ENCODE data around the gene IL31RA. TPM values are rescaled to one million over a fixed set of nuclear protein-coding genes. Genes with fewer than 3 reads are reported as not detected.

Gene IL31RA
- total RNA-seq, 3 donors from 2014 or later: not detected

DNA sequence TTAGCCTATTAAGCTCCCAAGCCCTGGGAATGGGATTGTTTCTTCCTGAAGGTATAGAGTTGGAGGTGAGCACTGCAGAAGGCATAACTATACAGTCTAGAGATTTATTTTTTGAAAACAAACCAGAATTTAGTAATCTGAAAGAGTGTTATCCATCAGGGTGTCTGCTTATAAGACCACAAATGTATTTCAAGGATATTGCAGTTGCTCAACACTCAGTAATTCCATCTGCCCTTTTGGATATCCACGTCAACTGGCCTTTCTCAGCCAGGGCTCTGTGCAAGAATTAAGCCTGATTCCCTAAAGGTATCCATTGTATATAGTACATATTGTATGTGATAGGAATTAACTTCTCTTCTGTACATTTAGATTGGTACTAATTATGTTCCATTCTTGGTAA, 15.0 kb upstream of the IL31RA start:
- TF ChIP-seq POLR2A (IDR thresholded peaks at IDR 0.05): no peak
- TF ChIP-seq, protein P1, sequence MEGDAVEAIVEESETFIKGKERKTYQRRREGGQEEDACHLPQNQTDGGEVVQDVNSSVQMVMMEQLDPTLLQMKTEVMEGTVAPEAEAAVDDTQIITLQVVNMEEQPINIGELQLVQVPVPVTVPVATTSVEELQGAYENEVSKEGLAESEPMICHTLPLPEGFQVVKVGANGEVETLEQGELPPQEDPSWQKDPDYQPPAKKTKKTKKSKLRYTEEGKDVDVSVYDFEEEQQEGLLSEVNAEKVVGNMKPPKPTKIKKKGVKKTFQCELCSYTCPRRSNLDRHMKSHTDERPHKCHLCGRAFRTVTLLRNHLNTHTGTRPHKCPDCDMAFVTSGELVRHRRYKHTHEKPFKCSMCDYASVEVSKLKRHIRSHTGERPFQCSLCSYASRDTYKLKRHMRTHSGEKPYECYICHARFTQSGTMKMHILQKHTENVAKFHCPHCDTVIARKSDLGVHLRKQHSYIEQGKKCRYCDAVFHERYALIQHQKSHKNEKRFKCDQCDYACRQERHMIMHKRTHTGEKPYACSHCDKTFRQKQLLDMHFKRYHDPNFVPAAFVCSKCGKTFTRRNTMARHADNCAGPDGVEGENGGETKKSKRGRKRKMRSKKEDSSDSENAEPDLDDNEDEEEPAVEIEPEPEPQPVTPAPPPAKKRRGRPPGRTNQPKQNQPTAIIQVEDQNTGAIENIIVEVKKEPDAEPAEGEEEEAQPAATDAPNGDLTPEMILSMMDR (IDR thresholded peaks at IDR 0.05): no peak
- TF ChIP-seq POLR2AphosphoS5 (IDR thresholded peaks at IDR 0.05): no peak

DNA sequence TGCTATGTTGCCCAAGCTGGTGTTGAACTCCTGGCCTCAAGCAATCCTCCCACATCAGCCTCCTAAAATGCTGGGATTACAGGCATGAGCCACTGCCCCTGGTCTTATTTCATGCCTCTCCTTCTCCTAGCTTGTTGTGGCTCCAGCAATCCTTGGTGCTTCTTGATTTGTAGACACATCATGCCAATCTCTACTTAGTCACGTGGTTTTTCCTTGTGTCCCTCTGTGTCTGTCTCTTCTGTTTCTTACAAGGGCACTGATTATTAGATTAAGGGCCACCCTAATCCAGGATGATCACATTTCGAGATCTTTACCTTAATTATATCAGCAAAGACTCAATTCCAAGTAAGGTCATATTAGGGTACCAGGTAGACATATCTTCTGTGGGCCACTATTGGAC, 9.2 kb upstream of the IL31RA start:
- peaks cover 0 to 10% of the 10 kb centered on the region in 2 donors for H3K9me3 ChIP-seq
- TF ChIP-seq, protein P1 (IDR thresholded peaks at IDR 0.05): no peak
- TF ChIP-seq POLR2AphosphoS5 (IDR thresholded peaks at IDR 0.05): no peak
- TF ChIP-seq POLR2A (IDR thresholded peaks at IDR 0.05): no peak
- DNase-seq (ENCODE audit: low spot score in 2 of 2): no peak
- no peaks in the 10 kb centered on the region for H3K27me3 ChIP-seq
- no peaks in the 10 kb centered on the region for H3K36me3 ChIP-seq
- no peaks in the 10 kb centered on the region for H3K4me1 ChIP-seq
- H3K4me3 ChIP-seq: no peak overlapping the region
- intact Hi-C loops (cut with DNase I; ENCODE audit: low total_unique reads): no loop called here
- H3K27ac ChIP-seq: no peak overlapping the region

More for the DNA sequence above, 15.0 kb upstream of the IL31RA start:
- intact Hi-C loops (cut with DNase I; ENCODE audit: low total_unique reads): no loop called here
- no peak overlapping the region for H3K27ac ChIP-seq
- no peaks in the 10 kb centered on the region for H3K4me1 ChIP-seq
- no peaks in the 10 kb centered on the region for H3K36me3 ChIP-seq
- DNase-seq (ENCODE audit: low spot score in 2 of 2): no peak
- no peak overlapping the region for H3K4me3 ChIP-seq
- no peaks in the 10 kb centered on the region for H3K9me3 ChIP-seq
- H3K27me3 ChIP-seq: no peaks in the 10 kb centered on the region

DNA sequence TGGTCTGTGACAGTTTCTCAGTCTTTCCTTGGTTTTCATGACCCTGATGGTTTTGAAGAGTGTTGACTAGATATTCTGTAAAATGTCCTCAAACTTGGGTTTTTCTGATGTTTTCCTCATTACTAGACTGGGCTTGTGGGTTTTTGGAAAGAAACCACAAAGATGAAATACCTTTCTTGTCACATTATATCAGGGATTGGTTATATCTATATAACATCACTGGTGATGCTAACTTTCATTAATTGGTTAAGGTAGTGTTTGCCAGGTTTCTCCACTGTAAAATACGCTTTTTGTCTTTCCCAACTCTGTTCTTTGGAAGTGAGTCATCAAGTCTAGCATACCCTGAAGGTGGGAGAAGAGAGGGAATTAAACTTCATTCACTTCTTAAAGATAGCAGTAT, 3.3 kb upstream of the IL31RA start:
- intact Hi-C loops (cut with DNase I; ENCODE audit: low total_unique reads): no loop called here
- TF ChIP-seq POLR2AphosphoS5 (IDR thresholded peaks at IDR 0.05) (no peak), POLR2A (IDR thresholded peaks at IDR 0.05) (no peak)
- TF ChIP-seq, protein P1 (IDR thresholded peaks at IDR 0.05): no peak
- no peak for DNase-seq (ENCODE audit: low spot score in 2 of 2)
- Histone ChIP-seq H3K27ac (no peak overlapping the region), H3K27me3 (no peaks in the 10 kb centered on the region), H3K9me3 (peaks cover 0 to 10% of the 10 kb centered on the region in 2 donors), H3K4me3 (no peak overlapping the region), H3K36me3 (no peaks in the 10 kb centered on the region), H3K4me1 (no peaks in the 10 kb centered on the region)

DNA sequence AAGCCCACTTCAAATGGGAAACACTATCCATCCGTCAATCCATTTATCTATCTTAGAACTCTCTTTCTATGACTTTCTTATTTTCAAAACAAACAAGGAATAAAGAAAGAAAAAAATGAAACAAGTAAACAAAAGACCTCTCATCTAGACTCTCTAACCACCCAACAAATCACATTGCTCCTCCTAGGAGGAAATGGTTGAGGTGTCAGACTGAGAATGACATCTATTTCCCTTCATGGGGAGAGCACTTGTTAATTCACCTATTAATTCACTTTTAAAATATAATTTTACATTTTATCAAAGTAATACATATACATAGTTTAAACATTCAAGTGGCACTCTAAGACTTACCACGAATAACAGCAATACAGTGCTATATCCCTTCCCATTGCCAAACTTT, 2.4 kb upstream of the IL31RA start:
- Histone ChIP-seq H3K4me3 (no peak overlapping the region), H3K27ac (no peak overlapping the region), H3K36me3 (no peaks in the 10 kb centered on the region), H3K4me1 (no peaks in the 10 kb centered on the region), H3K9me3 (peaks cover 0 to 10% of the 10 kb centered on the region in 2 donors), H3K27me3 (no peaks in the 10 kb centered on the region)
- no peak for TF ChIP-seq POLR2A (IDR thresholded peaks at IDR 0.05)
- TF ChIP-seq POLR2AphosphoS5 (IDR thresholded peaks at IDR 0.05): no peak
- TF ChIP-seq, protein P1 (IDR thresholded peaks at IDR 0.05): no peak
- DNase-seq (ENCODE audit: low spot score in 2 of 2): no peak
- intact Hi-C loops (cut with DNase I; ENCODE audit: low total_unique reads): no loop called here

DNA sequence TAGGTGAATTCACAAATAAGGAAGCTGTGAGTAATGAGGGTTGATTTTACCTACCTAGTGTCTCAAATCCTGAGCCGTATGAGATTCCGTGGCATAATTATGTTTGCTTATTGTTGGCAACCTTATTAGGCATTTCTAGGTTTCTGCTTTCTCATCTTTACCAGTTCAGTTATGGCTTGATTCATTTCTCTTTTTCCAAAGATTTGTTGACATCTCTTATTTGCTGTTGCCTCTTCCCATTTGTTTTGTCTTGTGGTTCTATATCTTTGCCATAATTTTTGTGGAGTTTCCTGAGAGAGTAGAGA, 470 bp downstream of the IL31RA start:
- Histone ChIP-seq H3K4me1 (no peaks in the 10 kb centered on the region), H3K27ac (no peak overlapping the region), H3K9me3 (no peaks in the 10 kb centered on the region), H3K36me3 (no peaks in the 10 kb centered on the region), H3K27me3 (no peaks in the 10 kb centered on the region), H3K4me3 (no peak overlapping the region)
- no peak for DNase-seq (ENCODE audit: low spot score in 2 of 2)
- TF ChIP-seq POLR2AphosphoS5 (IDR thresholded peaks at IDR 0.05): no peak
- TF ChIP-seq POLR2A (IDR thresholded peaks at IDR 0.05): no peak
- TF ChIP-seq, protein P1 (IDR thresholded peaks at IDR 0.05): no peak
- intact Hi-C loops (cut with DNase I; ENCODE audit: low total_unique reads): no loop called here

All from breast epithelium (tissue), 4 donors.